Parathyroid adenoma (tissue), 2 donors: ENCODE results near the gene TENM3.

Source experiments
- H2AFZ ChIP-seq: fragments of 300-600 bp; sonication (generic); one replicate; pipeline ENCODE4 v1.7.0; 2017; ENCODE audit warnings: antibody characterized with exemption, mild to moderate bottlenecking
- H3K27ac ChIP-seq: fragments of 300-600 bp; sonication (generic); one replicate; pipeline ENCODE4 v1.7.0; 2017
- H3K27me3 ChIP-seq: fragments of 300-600 bp; sonication (generic); one replicate; pipeline ENCODE4 v1.7.0; 2017; ENCODE audit warnings: low read length; ENCODE audit not compliant: control insufficient read depth, insufficient read depth
- H3K36me3 ChIP-seq: fragments of 300-600 bp; sonication (generic); one replicate; pipeline ENCODE4 v1.7.0; 2017; ENCODE audit warnings: low read length; ENCODE audit not compliant: control insufficient read depth, insufficient read depth
- H3K4me1 ChIP-seq: fragments of 300-600 bp; sonication (generic); one replicate; pipeline ENCODE4 v1.7.0; 2017; ENCODE audit warnings: control low read depth
- H3K4me2 ChIP-seq: fragments of 300-600 bp; sonication (generic); one replicate; pipeline ENCODE4 v1.7.0; 2017; ENCODE audit warnings: low read length
- H3K4me3 ChIP-seq: fragments of 300-600 bp; sonication (generic); one replicate; pipeline ENCODE4 v1.7.0; 2017; ENCODE audit warnings: low read depth, low read length
- H3K79me2 ChIP-seq: fragments of 300-600 bp; sonication (generic); one replicate; pipeline ENCODE4 v1.7.0; 2017; ENCODE audit warnings: control low read depth
- H3K9ac ChIP-seq: fragments of 300-600 bp; sonication (generic); one replicate; pipeline ENCODE4 v1.7.0; 2017; ENCODE audit warnings: mild to moderate bottlenecking
- H3K9me3 ChIP-seq: fragments of 300-600 bp; sonication (generic); one replicate; pipeline ENCODE4 v1.7.0; 2017; ENCODE audit warnings: low read length; ENCODE audit not compliant: control insufficient read depth
- CTCF ChIP-seq: fragments of 300-600 bp; sonication (generic); IDR thresholded peaks from one replicate; pipeline ENCODE4 v1.7.0; 2017; ENCODE audit warnings: antibody characterized with exemption, mild to moderate bottlenecking
- donor health status: primary hyperparathyroidism.

Gene TENM3

GRCh38 chr4:182795446-182796238, 552.4 kb downstream of the TENM3 start:
- Histone ChIP-seq H3K79me2 (no peaks in the 10 kb centered on the region), H3K36me3 (no peaks in the 10 kb centered on the region), H3K27me3 (no peaks in the 10 kb centered on the region), H3K9me3 (no peaks in the 10 kb centered on the region), H3K27ac (no peak overlapping the region), H3K9ac (no peak overlapping the region), H3K4me1 (no peaks in the 10 kb centered on the region), H3K4me2 (no peak overlapping the region), H2AFZ (no peak overlapping the region), H3K4me3 (no peak overlapping the region)
- no peak for TF ChIP-seq CTCF

GRCh38 chr4:182799515-182800215, 556.5 kb downstream of the TENM3 start:
- no peak for TF ChIP-seq CTCF
- H2AFZ ChIP-seq = no peak overlapping the region
- no peak overlapping the region for H3K4me3 ChIP-seq
- H3K79me2 ChIP-seq = no peaks in the 10 kb centered on the region
- H3K4me2 ChIP-seq = no peak overlapping the region
- no peaks in the 10 kb centered on the region for H3K27me3 ChIP-seq
- H3K27ac ChIP-seq = no peak overlapping the region
- H3K9ac ChIP-seq = no peak overlapping the region
- no peaks in the 10 kb centered on the region for H3K36me3 ChIP-seq
- H3K9me3 ChIP-seq = no peaks in the 10 kb centered on the region
- H3K4me1 ChIP-seq = no peaks in the 10 kb centered on the region

- TF ChIP-seq CTCF = no peak
- H3K9ac ChIP-seq = no peak overlapping the region
- no peak overlapping the region for H3K27ac ChIP-seq
- no peaks in the 10 kb centered on the region for H3K36me3 ChIP-seq
- H3K79me2 ChIP-seq = no peaks in the 10 kb centered on the region
- H3K4me1 ChIP-seq = no peaks in the 10 kb centered on the region
- no peaks in the 10 kb centered on the region for H3K9me3 ChIP-seq
- no peak overlapping the region for H2AFZ ChIP-seq
- no peak overlapping the region for H3K4me3 ChIP-seq
- H3K27me3 ChIP-seq = no peaks in the 10 kb centered on the region
- no peak overlapping the region for H3K4me2 ChIP-seq
Measured at GRCh38 chr4:182800216-182800515, 557.0 kb downstream of the TENM3 start.

- Histone ChIP-seq H3K36me3 (no peaks in the 10 kb centered on the region), H3K4me1 (no peaks in the 10 kb centered on the region), H3K79me2 (no peaks in the 10 kb centered on the region), H3K27me3 (no peaks in the 10 kb centered on the region), H3K27ac (no peak overlapping the region), H3K9me3 (no peaks in the 10 kb centered on the region), H3K4me2 (no peak overlapping the region), H3K9ac (no peak overlapping the region), H3K4me3 (no peak overlapping the region), H2AFZ (no peak overlapping the region)
- no peak for TF ChIP-seq CTCF
Measured at GRCh38 chr4:182801636-182802035, 558.4 kb downstream of the TENM3 start.
